Lung (tissue), 12 donors: ENCODE data around the gene PLEKHG4B. TPM values are rescaled to one million over a fixed set of nuclear protein-coding genes. Genes with fewer than 3 reads are reported as not detected.
"Not testable (repeated sequence)": the region's sequence is repeated elsewhere in the genome, so short reads cannot be mapped to it uniquely, and the experiment has no call there.

Experiments
- ATAC-seq: fragments of 200-7000 bp; cut with Tn5 transposase; one replicate; pipeline ENCODE4 v1.9.1; 2020; ENCODE audit warnings: moderate number of reproducible peaks; ENCODE audit not compliant: insufficient read depth, low FRiP score
- DNase-seq, 3 donors: peaks; one replicate each; pipeline ENCODE4 v3.0.0-alpha.2; 2013 to 2017
- H3K27ac ChIP-seq, 2 donors: one replicate each; pipeline ENCODE4 v1.5.1; 2013; ENCODE audit warnings: mild to moderate bottlenecking in 2 of 2, moderate library complexity in 2 of 2, control low read depth in 1 of 2, inconsistent platforms in 1 of 2, low read depth in 1 of 2, low read length in 1 of 2
- H3K27me3 ChIP-seq, 3 donors: one replicate each; pipeline ENCODE4 v1.5.1; 2013; ENCODE audit warnings: low read length in 2 of 3; ENCODE audit not compliant: control insufficient read depth in 3 of 3, insufficient read depth in 3 of 3
- H3K36me3 ChIP-seq, 4 donors: one replicate each; pipeline ENCODE4 v1.5.1; 2013; ENCODE audit warnings: low read length in 4 of 4, mild to moderate bottlenecking in 1 of 4, moderate library complexity in 1 of 4; ENCODE audit not compliant: control insufficient read depth in 4 of 4, insufficient read depth in 4 of 4
- H3K4me1 ChIP-seq, 5 donors: one replicate each; pipeline ENCODE4 v1.5.1; 2013; ENCODE audit warnings: low read length in 5 of 5, mild to moderate bottlenecking in 2 of 5, moderate library complexity in 1 of 5; ENCODE audit not compliant: control insufficient read depth in 5 of 5, insufficient read depth in 5 of 5
- H3K4me3 ChIP-seq: one replicate; pipeline ENCODE4 v1.5.1; 2013; ENCODE audit warnings: mild to moderate bottlenecking, control low read depth, moderate library complexity
- H3K9ac ChIP-seq, 2 donors: one replicate each; pipeline ENCODE4 v1.5.1; 2013; ENCODE audit warnings: low read length in 2 of 2, control low read depth in 1 of 2; ENCODE audit not compliant: insufficient read depth in 1 of 2
- H3K9me3 ChIP-seq, 4 donors: one replicate each; pipeline ENCODE4 v1.5.1; 2013; ENCODE audit warnings: low read length in 3 of 4, mild to moderate bottlenecking in 1 of 4, moderate library complexity in 1 of 4; ENCODE audit not compliant: control insufficient read depth in 4 of 4, insufficient read depth in 3 of 4
- CTCF ChIP-seq: IDR thresholded peaks from 2 replicates; pipeline ENCODE4 v1.5.1; 2012; ENCODE audit warnings: mild to moderate bottlenecking; ENCODE audit errors: control extremely low read depth, extremely low read depth
- WGBS, 2 donors: extraction: QIAGEN DNeasy Blood & Tissue Kit; methylation state at CpG; one replicate each; pipeline ENCODE4 v1.1.7; 2013; 5-methylcytosine and 5-hydroxymethylcytosine counted together
- polyA plus RNA-seq, 2 donors: library from polyadenylated mRNA; stranded (reverse); fragments of 200-250 nt; gene quantifications; one replicate each; pipeline ENCODE4 v1.2.1, GENCODE V29; 2013
- total RNA-seq, 2 donors: library from RNA; depleted of rRNA in 1 of 2; stranded (reverse); fragments of >200 nt in 1 of 2; gene quantifications; one replicate each; pipeline ENCODE4 v1.2.1, GENCODE V29; 2014 to 2021
- donor health status: control.
- donor health status: control.
- donor health status: Bipolar disorder and iron deficiency.
- donor health status: healthy.
- donor health status: DM: yes; HTN: yes; CAD: no.

Gene PLEKHG4B
- total and polyA plus RNA-seq, 4 donors = 0.24 to 4.7 (median 3.0) TPM

- H3K27me3 ChIP-seq = no peaks in the 10 kb centered on the region
- H3K27ac ChIP-seq = no peak overlapping the region
- no peak for ATAC-seq
- no peak overlapping the region for H3K4me3 ChIP-seq
- H3K36me3 ChIP-seq = no peaks in the 10 kb centered on the region
- 76 to 87% methylated on average over 3 of the region's 3 CpGs for WGBS, 2 donors
- H3K9me3 ChIP-seq = peaks cover 0 to under 1% (median 0%) of the 10 kb centered on the region in 4 donors
- no peaks in the 10 kb centered on the region for H3K4me1 ChIP-seq
- no peak for TF ChIP-seq CTCF
- no peak for DNase-seq
- H3K9ac ChIP-seq = no peak overlapping the region
These were observed 7.8 kb downstream of the PLEKHG4B start for GRCh38 chr5:99815-100214.

- Histone ChIP-seq H3K36me3 (no peaks in the 10 kb centered on the region), H3K27ac (no peak overlapping the region), H3K27me3 (no peaks in the 10 kb centered on the region), H3K9ac (no peak overlapping the region), H3K4me1 (no peaks in the 10 kb centered on the region), H3K9me3 (peaks cover 0 to 2% (median 0%) of the 10 kb centered on the region in 4 donors), H3K4me3 (no peak overlapping the region)
- DNase-seq (no peak), ATAC-seq (no peak)
- no peak for TF ChIP-seq CTCF
- WGBS, 2 donors = 70 to 73% methylated on average over 15 of the region's 15 CpGs
These were observed 10.6 kb downstream of the PLEKHG4B start for GRCh38 chr5:102411-103043.

GRCh38 chr5:104106-104505 lies 12.1 kb downstream of the PLEKHG4B start:
- ATAC-seq, H3K27ac ChIP-seq, H3K9ac ChIP-seq, DNase-seq, H3K4me3 ChIP-seq, H3K4me1 ChIP-seq, H3K36me3 ChIP-seq, H3K27me3 ChIP-seq, H3K9me3 ChIP-seq: not testable (repeated sequence)
- WGBS, 2 donors = 86 to 92% methylated on average over 8 to 9 of the region's 9 CpGs

GRCh38 chr5:104778-105296 lies 12.9 kb downstream of the PLEKHG4B start:
- H3K9ac ChIP-seq = no peak overlapping the region
- 77 to 84% methylated on average over 6 of the region's 6 CpGs for WGBS, 2 donors
- no peaks in the 10 kb centered on the region for H3K4me1 ChIP-seq
- TF ChIP-seq CTCF = no peak
- H3K27me3 ChIP-seq = no peaks in the 10 kb centered on the region
- no peak overlapping the region for H3K4me3 ChIP-seq
- no peak for DNase-seq
- ATAC-seq = no peak
- no peaks in the 10 kb centered on the region for H3K36me3 ChIP-seq
- peaks cover 0 to 2% (median 0%) of the 10 kb centered on the region in 4 donors for H3K9me3 ChIP-seq
- no peak overlapping the region for H3K27ac ChIP-seq
